Measurements from ENCODE around the gene DACT1. TPM values are rescaled to one million over a fixed set of nuclear protein-coding genes. Genes with fewer than 3 reads are reported as not detected.
"Not testable (repeated sequence)": the region's sequence is repeated elsewhere in the genome, so short reads cannot be mapped to it uniquely, and the experiment has no call there.

The DACT1 gene, protein sequence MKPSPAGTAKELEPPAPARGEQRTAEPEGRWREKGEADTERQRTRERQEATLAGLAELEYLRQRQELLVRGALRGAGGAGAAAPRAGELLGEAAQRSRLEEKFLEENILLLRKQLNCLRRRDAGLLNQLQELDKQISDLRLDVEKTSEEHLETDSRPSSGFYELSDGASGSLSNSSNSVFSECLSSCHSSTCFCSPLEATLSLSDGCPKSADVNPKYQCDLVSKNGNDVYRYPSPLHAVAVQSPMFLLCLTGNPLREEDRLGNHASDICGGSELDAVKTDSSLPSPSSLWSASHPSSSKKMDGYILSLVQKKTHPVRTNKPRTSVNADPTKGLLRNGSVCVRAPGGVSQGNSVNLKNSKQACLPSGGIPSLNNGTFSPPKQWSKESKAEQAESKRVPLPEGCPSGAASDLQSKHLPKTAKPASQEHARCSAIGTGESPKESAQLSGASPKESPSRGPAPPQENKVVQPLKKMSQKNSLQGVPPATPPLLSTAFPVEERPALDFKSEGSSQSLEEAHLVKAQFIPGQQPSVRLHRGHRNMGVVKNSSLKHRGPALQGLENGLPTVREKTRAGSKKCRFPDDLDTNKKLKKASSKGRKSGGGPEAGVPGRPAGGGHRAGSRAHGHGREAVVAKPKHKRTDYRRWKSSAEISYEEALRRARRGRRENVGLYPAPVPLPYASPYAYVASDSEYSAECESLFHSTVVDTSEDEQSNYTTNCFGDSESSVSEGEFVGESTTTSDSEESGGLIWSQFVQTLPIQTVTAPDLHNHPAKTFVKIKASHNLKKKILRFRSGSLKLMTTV
- total RNA-seq: 1 to 10 TPM in 2 of 4 donors, not detected in 2; 1.7 to 3.1 TPM

- TF ChIP-seq POLR2A (IDR thresholded peaks at IDR 0.05): peak in 1 of 4 donors; percentile 35
- TF ChIP-seq, protein P1, sequence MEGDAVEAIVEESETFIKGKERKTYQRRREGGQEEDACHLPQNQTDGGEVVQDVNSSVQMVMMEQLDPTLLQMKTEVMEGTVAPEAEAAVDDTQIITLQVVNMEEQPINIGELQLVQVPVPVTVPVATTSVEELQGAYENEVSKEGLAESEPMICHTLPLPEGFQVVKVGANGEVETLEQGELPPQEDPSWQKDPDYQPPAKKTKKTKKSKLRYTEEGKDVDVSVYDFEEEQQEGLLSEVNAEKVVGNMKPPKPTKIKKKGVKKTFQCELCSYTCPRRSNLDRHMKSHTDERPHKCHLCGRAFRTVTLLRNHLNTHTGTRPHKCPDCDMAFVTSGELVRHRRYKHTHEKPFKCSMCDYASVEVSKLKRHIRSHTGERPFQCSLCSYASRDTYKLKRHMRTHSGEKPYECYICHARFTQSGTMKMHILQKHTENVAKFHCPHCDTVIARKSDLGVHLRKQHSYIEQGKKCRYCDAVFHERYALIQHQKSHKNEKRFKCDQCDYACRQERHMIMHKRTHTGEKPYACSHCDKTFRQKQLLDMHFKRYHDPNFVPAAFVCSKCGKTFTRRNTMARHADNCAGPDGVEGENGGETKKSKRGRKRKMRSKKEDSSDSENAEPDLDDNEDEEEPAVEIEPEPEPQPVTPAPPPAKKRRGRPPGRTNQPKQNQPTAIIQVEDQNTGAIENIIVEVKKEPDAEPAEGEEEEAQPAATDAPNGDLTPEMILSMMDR (IDR thresholded peaks at IDR 0.05): no peak
- Histone ChIP-seq H3K27ac (peak within 1 kb of the TSS; percentile 62 to 92 (median 78)), H3K36me3 (no peaks in the 10 kb centered on the region), H3K27me3 (peaks cover 0 to 46% (median 0%) of the 10 kb centered on the region in 4 donors), H3K4me1 (peaks cover 0 to 57% (median 8%) of the 10 kb centered on the region in 3 donors), H3K4me3 (peak within 1 kb of the TSS; percentile 43 to 85 (median 58)), H3K9me3 (no peaks in the 10 kb centered on the region)
- DNase-seq: no peak
- WGBS, 2 donors: 0 to 1% methylated on average over 23 to 25 of the region's 94 CpGs
- intact Hi-C loops (cut with DNase I): no loop called here
Measured at GRCh38 chr14:58637391-58638230, at the start of gene DACT1. TSS of gene DACT1 (plus strand) at chr14:58637962. CDS start at chr14:58638203, 241 bp downstream.

GRCh38 chr14:58588321-58588720, 49.4 kb upstream of the DACT1 start:
- H3K4me1 ChIP-seq; H3K27me3 ChIP-seq; DNase-seq; H3K36me3 ChIP-seq; intact Hi-C loops (cut with DNase I); H3K9me3 ChIP-seq; H3K4me3 ChIP-seq; H3K27ac ChIP-seq: not testable (repeated sequence)
- 88 to 91% methylated on average over 13 of the region's 18 CpGs for WGBS, 2 donors

GRCh38 chr14:58593977-58594376, 43.8 kb upstream of the DACT1 start:
- TF ChIP-seq POLR2A (IDR thresholded peaks at IDR 0.05): no peak
- TF ChIP-seq, protein P1 (IDR thresholded peaks at IDR 0.05): no peak
- no peak for DNase-seq
- Histone ChIP-seq H3K9me3 (no peaks in the 10 kb centered on the region), H3K36me3 (no peaks in the 10 kb centered on the region), H3K4me3 (no peak overlapping the region), H3K4me1 (no peaks in the 10 kb centered on the region), H3K27me3 (no peaks in the 10 kb centered on the region), H3K27ac (no peak overlapping the region)
- WGBS, 2 donors: 85% methylated on average over 4 of the region's 4 CpGs
- intact Hi-C loops (cut with DNase I): no loop called here

GRCh38 chr14:58597041-58597440, 40.7 kb upstream of the DACT1 start:
- no peak for TF ChIP-seq POLR2A (IDR thresholded peaks at IDR 0.05)
- TF ChIP-seq, protein P1 (IDR thresholded peaks at IDR 0.05): no peak
- Histone ChIP-seq H3K4me1 (no peaks in the 10 kb centered on the region), H3K36me3 (no peaks in the 10 kb centered on the region), H3K27ac (no peak overlapping the region), H3K4me3 (no peak overlapping the region), H3K27me3 (no peaks in the 10 kb centered on the region), H3K9me3 (no peaks in the 10 kb centered on the region)
- intact Hi-C loops (cut with DNase I): no loop called here
- 82 to 89% methylated on average over 3 to 4 of the region's 4 CpGs for WGBS, 2 donors
- no peak for DNase-seq

DNA sequence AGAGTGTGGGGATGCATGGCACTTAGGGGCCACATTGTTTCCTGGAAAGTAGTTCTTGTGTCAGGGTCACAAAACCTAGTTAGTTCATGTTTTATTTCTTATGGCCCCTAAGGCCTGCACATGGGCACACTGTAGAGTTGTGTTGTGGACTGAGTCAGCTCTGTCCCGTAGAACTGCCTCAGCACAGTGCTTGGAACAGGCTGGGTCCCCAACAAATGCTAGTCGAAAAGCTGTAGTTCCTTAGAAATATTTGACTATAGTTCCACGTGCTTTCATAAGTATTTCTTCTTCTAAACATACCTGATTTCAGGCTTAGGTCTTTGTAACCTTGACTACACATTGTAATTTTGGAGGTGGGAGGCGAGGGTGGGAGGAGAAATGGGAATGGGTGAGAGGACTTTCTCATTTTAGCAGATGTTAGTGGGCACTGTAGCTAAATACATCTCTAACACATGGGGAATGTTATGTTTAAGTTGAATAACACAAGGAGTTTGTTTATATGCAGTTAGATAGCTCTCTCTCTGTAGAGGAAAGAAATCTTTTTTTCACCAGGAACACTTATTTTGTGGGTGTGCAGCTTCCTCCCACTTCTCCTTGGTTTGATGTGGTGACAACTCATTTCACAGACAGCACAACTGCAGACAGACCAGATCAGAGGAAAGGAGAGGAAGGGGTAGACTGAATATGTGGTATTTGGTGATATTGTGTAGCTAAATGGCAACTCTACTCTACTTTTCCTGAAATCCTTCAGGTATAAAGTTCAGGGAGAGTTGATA, 39.5 kb upstream of the DACT1 start:
- H3K27me3 ChIP-seq: no peaks in the 10 kb centered on the region
- 55 to 65% methylated on average over 4 of the region's 4 CpGs for WGBS, 2 donors
- no peak overlapping the region for H3K4me3 ChIP-seq
- intact Hi-C loops (cut with DNase I): no loop called here
- H3K27ac ChIP-seq: no peak overlapping the region
- no peak for DNase-seq
- TF ChIP-seq, protein P1 (IDR thresholded peaks at IDR 0.05): no peak
- TF ChIP-seq POLR2A (IDR thresholded peaks at IDR 0.05): no peak
- H3K36me3 ChIP-seq: no peaks in the 10 kb centered on the region
- H3K4me1 ChIP-seq: no peaks in the 10 kb centered on the region
- H3K9me3 ChIP-seq: no peaks in the 10 kb centered on the region
